ENCODE measurements around the gene PDLIM5.

DNA sequence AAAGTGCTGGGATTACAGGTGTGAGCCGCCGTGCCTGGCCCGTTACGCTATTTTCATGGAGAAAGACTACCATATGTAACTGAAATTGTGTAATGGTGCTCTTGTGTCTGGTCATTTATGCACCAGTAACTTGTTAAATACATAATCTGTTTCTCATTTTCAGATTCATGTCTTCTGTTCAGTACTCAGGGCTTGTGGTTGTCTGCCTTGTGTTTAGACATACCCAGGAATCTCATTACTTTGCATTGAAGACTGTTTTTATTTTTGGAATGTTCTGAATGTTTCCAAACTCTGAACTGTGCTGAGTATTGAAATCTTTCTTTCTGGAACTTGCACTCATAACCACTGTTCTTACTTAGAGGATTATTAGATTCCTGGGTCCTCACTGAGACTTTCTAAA is 52.8 kb downstream of the PDLIM5 start:
- TF ChIP-seq, protein P1, sequence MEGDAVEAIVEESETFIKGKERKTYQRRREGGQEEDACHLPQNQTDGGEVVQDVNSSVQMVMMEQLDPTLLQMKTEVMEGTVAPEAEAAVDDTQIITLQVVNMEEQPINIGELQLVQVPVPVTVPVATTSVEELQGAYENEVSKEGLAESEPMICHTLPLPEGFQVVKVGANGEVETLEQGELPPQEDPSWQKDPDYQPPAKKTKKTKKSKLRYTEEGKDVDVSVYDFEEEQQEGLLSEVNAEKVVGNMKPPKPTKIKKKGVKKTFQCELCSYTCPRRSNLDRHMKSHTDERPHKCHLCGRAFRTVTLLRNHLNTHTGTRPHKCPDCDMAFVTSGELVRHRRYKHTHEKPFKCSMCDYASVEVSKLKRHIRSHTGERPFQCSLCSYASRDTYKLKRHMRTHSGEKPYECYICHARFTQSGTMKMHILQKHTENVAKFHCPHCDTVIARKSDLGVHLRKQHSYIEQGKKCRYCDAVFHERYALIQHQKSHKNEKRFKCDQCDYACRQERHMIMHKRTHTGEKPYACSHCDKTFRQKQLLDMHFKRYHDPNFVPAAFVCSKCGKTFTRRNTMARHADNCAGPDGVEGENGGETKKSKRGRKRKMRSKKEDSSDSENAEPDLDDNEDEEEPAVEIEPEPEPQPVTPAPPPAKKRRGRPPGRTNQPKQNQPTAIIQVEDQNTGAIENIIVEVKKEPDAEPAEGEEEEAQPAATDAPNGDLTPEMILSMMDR (conservative IDR thresholded peaks at IDR 0.05 in 1 of 2, IDR thresholded peaks at IDR 0.05 in 1 of 2; ENCODE audit: extremely low read depth in 1 of 2, insufficient read depth in 1 of 2, low read depth in 1 of 2, low read length in 2 of 2): no peak
- TF ChIP-seq EZH2 (IDR thresholded peaks at IDR 0.05; ENCODE audit: borderline replicate concordance, low read length): no peak

Data from mammary epithelial cell (primary cell).